GM12892 (cell line): ENCODE results near the gene GCG.

Source experiments
- POLR2A ChIP-seq: IDR thresholded peaks from 2 replicates; pipeline ENCODE4 v1.6.1; 2011; ENCODE audit warnings: low read depth, low read length, control low read depth
- TAF1 ChIP-seq: IDR thresholded peaks from 2 replicates; pipeline ENCODE4 v1.6.1; 2011; ENCODE audit warnings: low read depth, mild to moderate bottlenecking, control low read depth, low read length, borderline replicate concordance

DNA sequence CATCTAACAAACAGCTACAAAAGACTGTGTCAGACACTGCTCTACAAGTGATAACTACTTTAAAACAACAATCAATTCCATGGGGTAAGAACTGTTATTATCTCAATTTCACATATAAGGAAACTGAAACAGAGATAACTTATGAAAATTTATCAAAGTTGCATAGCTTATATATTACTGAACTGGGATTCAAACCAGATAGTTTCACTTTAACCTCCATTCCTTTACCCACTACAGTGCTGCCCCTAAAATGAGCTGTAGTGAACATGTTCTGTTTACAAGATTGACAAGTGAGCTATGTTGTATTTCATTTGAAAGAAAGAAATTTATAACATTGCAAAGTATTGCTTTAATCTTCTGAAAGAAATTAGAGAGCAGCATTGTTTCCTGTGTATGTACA is 14.1 kb upstream of the GCG start:
- TF ChIP-seq POLR2A (no peak), TAF1 (no peak)
